HepG2 (cell line): Measurements from ENCODE around the gene STN1. TPM values are rescaled to one million over a fixed set of nuclear protein-coding genes. Genes with fewer than 3 reads are reported as not detected.

Experiments
- ATF7 ChIP-seq, 2 experiments: fragments of 450-650 bp in 1 of 2; sonication (generic) in 1 of 2; formaldehyde crosslinking in 1 of 2; IDR thresholded peaks; 2 replicates each; pipeline versions ENCODE4 v1.4.0 to v1.6.1; 2016 to 2020; ENCODE audit warnings: antibody characterized with exemption in 1 of 2, mild to moderate bottlenecking in 1 of 2, missing genetic modification reagents in 1 of 2
- CBX5 ChIP-seq: sonication (generic); formaldehyde crosslinking; IDR thresholded peaks from 2 replicates; pipeline ENCODE4 v1.4.0; 2020; ENCODE audit warnings: missing genetic modification reagents, borderline replicate concordance
- CREB1 ChIP-seq, 2 experiments: fragments of 450-650 bp in 1 of 2; IDR thresholded peaks; 2 replicates each; pipeline ENCODE4 v1.6.1; 2016 to 2017; ENCODE audit warnings: control low read depth in 1 of 2, mild to moderate bottlenecking in 1 of 2, missing compliant biosample characterization in 1 of 2, missing genetic modification characterization in 1 of 2
- CREM ChIP-seq, 2 experiments: sonication (generic) in 1 of 2; formaldehyde crosslinking in 1 of 2; IDR thresholded peaks; 2 replicates each; pipeline versions ENCODE4 v1.4.0 to v1.6.1; 2016 to 2020; ENCODE audit warnings: antibody characterized with exemption in 1 of 2, mild to moderate bottlenecking in 1 of 2, missing genetic modification reagents in 1 of 2
- FOXP4 ChIP-seq: sonication (generic); formaldehyde crosslinking; IDR thresholded peaks from 2 replicates; pipeline ENCODE4 v1.4.0; 2020; ENCODE audit warnings: missing genetic modification reagents
- HMG20A ChIP-seq: IDR thresholded peaks from 2 replicates; pipeline ENCODE4 v1.6.1; 2016; ENCODE audit warnings: borderline replicate concordance
- ISL2 ChIP-seq: sonication (generic); formaldehyde crosslinking; IDR thresholded peaks from 2 replicates; pipeline ENCODE4 v1.5.0; 2020; ENCODE audit warnings: missing genetic modification reagents
- JDP2 ChIP-seq: sonication (generic); formaldehyde crosslinking; IDR thresholded peaks from 2 replicates; pipeline ENCODE4 v1.8.1; 2022; ENCODE audit warnings: missing genetic modification reagents, borderline replicate concordance
- JUND ChIP-seq: sonication (generic); formaldehyde crosslinking; IDR thresholded peaks from 2 replicates; pipeline ENCODE4 v1.8.0; 2022; ENCODE audit warnings: mild to moderate bottlenecking, missing genetic modification reagents
- MATR3 ChIP-seq: sonication (generic); formaldehyde crosslinking; IDR thresholded peaks from 2 replicates; pipeline ENCODE4 v1.4.0; 2020; ENCODE audit warnings: missing genetic modification reagents
- POLR2G ChIP-seq: fragments of 200-400 bp; formaldehyde crosslinking; IDR thresholded peaks from 2 replicates; pipeline ENCODE4 v1.6.1; 2018; ENCODE audit warnings: mild to moderate bottlenecking, low read depth, low read length, moderate library complexity
- SAP130 ChIP-seq: IDR thresholded peaks from 2 replicates; pipeline ENCODE4 v1.6.1; 2016; ENCODE audit warnings: low read depth
- TBX3 ChIP-seq: fragments of 450-650 bp; IDR thresholded peaks from 2 replicates; pipeline ENCODE4 v1.6.1; 2017; ENCODE audit warnings: antibody characterized with exemption, mild to moderate bottlenecking, inconsistent platforms, borderline replicate concordance
- TEAD2 ChIP-seq: sonication (generic); formaldehyde crosslinking; IDR thresholded peaks from 2 replicates; pipeline ENCODE4 v1.9.0; 2021; ENCODE audit warnings: missing genetic modification reagents
- ZFP36L1 ChIP-seq: sonication (generic); formaldehyde crosslinking; IDR thresholded peaks from 2 replicates; pipeline ENCODE4 v1.8.0; 2022; ENCODE audit warnings: mild to moderate bottlenecking, missing genetic modification reagents, moderate library complexity
- ZFP91 ChIP-seq: sonication (generic); formaldehyde crosslinking; IDR thresholded peaks from 2 replicates; pipeline ENCODE4 v1.9.0; 2022; ENCODE audit warnings: missing genetic modification reagents, mild to moderate bottlenecking, borderline replicate concordance
- ZNF180 ChIP-seq: sonication (generic); formaldehyde crosslinking; IDR thresholded peaks from 2 replicates; pipeline ENCODE4 v1.4.0; 2020; ENCODE audit warnings: low read depth, missing genetic modification reagents, borderline replicate concordance
- ZNF292 ChIP-seq: sonication (generic); formaldehyde crosslinking; IDR thresholded peaks from 2 replicates; pipeline ENCODE4 v1.8.1; 2022; ENCODE audit warnings: mild to moderate bottlenecking, low read depth, missing genetic modification reagents, borderline replicate concordance
- ZNF296 ChIP-seq: sonication (generic); formaldehyde crosslinking; conservative IDR thresholded peaks from 2 replicates; pipeline ENCODE4 v1.5.0; 2020; ENCODE audit warnings: mild to moderate bottlenecking, missing genetic modification reagents
- ZNF30 ChIP-seq: sonication (generic); formaldehyde crosslinking; IDR thresholded peaks from 2 replicates; pipeline ENCODE4 v1.5.0; 2020; ENCODE audit warnings: mild to moderate bottlenecking, missing genetic modification reagents
- ZNF343 ChIP-seq: sonication (generic); formaldehyde crosslinking; IDR thresholded peaks from 2 replicates; pipeline ENCODE4 v1.4.0; 2020; ENCODE audit warnings: mild to moderate bottlenecking, missing genetic modification reagents
- ZNF709 ChIP-seq: sonication (generic); formaldehyde crosslinking; IDR thresholded peaks from 2 replicates; pipeline ENCODE4 v1.5.0; 2020; ENCODE audit warnings: mild to moderate bottlenecking, missing genetic modification reagents
- ZNF841 ChIP-seq: sonication (generic); formaldehyde crosslinking; IDR thresholded peaks from 2 replicates; pipeline ENCODE4 v1.8.1; 2023; ENCODE audit warnings: missing genetic modification reagents, borderline replicate concordance
- polyA plus RNA-seq, 8 experiments: library from polyadenylated mRNA; depleted of rRNA in 3 of 8; stranded (reverse) in 7 of 8; unstranded in 1 of 8; fragments of >200 nt; fragmentation: Illumina TruSeq in 4 of 8; extraction: Trizol in 4 of 8; gene quantifications; 2 replicates each; pipeline versions ENCODE4 v1.2.1 to v1.2.3, GENCODE V29; 2011 to 2016; ENCODE audit warnings: low read depth in 4 of 8, missing spikeins in 1 of 8, mixed read lengths in 1 of 8; ENCODE audit not compliant: insufficient read depth in 1 of 8
- total RNA-seq, 5 experiments: library from RNA; depleted of rRNA; stranded (reverse); fragments of >200 nt; fragmentation: Illumina TruSeq; extraction: Trizol; gene quantifications; 2 replicates each; pipeline ENCODE4 v1.2.3, GENCODE V29; 2016; ENCODE audit warnings: low read depth in 1 of 5
- TF ChIP-seq, protein P1 (sequence below): IDR thresholded peaks from 2 replicates; pipeline ENCODE4 v1.6.1; 2016; ENCODE audit warnings: low read depth, control low read depth
- TF ChIP-seq, protein P2 (sequence below): sonication (generic); formaldehyde crosslinking; IDR thresholded peaks from 2 replicates; pipeline ENCODE4 v1.8.0; 2022; ENCODE audit warnings: missing genetic modification reagents, mild to moderate bottlenecking, moderate library complexity, borderline replicate concordance

STN1 gene
- total and polyA plus RNA-seq, 2 of the 13 experiments (the other 11 are each of a cell fraction or from before 2014, with no cell fraction given), result 17.6 to 22.7 TPM

- no peak for TF ChIP-seq ZFP91 (CRISPR knock-in tag)
- no peak for TF ChIP-seq ZFP36L1 (CRISPR knock-in tag)
- TF ChIP-seq ISL2 (CRISPR knock-in tag), result no peak
- no peak for TF ChIP-seq ZNF292 (CRISPR knock-in tag)
- no peak for TF ChIP-seq JDP2 (CRISPR knock-in tag)
- TF ChIP-seq FOXP4 (CRISPR knock-in tag), result peak; percentile 85
- TF ChIP-seq CREM (IDR thresholded peaks at IDR 0.05), result no peak
- no peak for TF ChIP-seq CREM (CRISPR knock-in tag; IDR thresholded peaks at IDR 0.05)
- peak; percentile 9; the same call in 1 of the 2 replicates for TF ChIP-seq TBX3
- no peak for TF ChIP-seq ZNF296 (CRISPR knock-in tag)
- no peak for TF ChIP-seq POLR2G
- peak; percentile 75 for TF ChIP-seq SAP130
- no peak for TF ChIP-seq ZNF180 (CRISPR knock-in tag)
- no peak for TF ChIP-seq ZNF841 (CRISPR knock-in tag)
- TF ChIP-seq CREB1 (IDR thresholded peaks at IDR 0.05), result no peak
- no peak for TF ChIP-seq CREB1 (CRISPR knock-in tag; IDR thresholded peaks at IDR 0.05)
- no peak for TF ChIP-seq ZNF343 (CRISPR knock-in tag)
- no peak for TF ChIP-seq JUND (CRISPR knock-in tag)
- no peak for TF ChIP-seq ZNF30
- TF ChIP-seq ZNF709 (CRISPR knock-in tag), result no peak
- TF ChIP-seq CBX5, result no peak
- no peak for TF ChIP-seq TEAD2 (CRISPR knock-in tag)
- no peak for TF ChIP-seq MATR3 (CRISPR knock-in tag)
- TF ChIP-seq, protein P1, sequence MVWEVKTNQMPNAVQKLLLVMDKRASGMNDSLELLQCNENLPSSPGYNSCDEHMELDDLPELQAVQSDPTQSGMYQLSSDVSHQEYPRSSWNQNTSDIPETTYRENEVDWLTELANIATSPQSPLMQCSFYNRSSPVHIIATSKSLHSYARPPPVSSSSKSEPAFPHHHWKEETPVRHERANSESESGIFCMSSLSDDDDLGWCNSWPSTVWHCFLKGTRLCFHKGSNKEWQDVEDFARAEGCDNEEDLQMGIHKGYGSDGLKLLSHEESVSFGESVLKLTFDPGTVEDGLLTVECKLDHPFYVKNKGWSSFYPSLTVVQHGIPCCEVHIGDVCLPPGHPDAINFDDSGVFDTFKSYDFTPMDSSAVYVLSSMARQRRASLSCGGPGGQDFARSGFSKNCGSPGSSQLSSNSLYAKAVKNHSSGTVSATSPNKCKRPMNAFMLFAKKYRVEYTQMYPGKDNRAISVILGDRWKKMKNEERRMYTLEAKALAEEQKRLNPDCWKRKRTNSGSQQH (CRISPR knock-in tag), result no peak
- TF ChIP-seq, protein P2, sequence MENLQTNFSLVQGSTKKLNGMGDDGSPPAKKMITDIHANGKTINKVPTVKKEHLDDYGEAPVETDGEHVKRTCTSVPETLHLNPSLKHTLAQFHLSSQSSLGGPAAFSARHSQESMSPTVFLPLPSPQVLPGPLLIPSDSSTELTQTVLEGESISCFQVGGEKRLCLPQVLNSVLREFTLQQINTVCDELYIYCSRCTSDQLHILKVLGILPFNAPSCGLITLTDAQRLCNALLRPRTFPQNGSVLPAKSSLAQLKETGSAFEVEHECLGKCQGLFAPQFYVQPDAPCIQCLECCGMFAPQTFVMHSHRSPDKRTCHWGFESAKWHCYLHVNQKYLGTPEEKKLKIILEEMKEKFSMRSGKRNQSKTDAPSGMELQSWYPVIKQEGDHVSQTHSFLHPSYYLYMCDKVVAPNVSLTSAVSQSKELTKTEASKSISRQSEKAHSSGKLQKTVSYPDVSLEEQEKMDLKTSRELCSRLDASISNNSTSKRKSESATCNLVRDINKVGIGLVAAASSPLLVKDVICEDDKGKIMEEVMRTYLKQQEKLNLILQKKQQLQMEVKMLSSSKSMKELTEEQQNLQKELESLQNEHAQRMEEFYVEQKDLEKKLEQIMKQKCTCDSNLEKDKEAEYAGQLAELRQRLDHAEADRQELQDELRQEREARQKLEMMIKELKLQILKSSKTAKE (CRISPR knock-in tag), result peak; percentile 11; the same call in 1 of the 2 replicates
- peak; percentile 64; the same call in 1 of the 2 replicates for TF ChIP-seq HMG20A (CRISPR knock-in tag)
- no peak for TF ChIP-seq ATF7 (IDR thresholded peaks at IDR 0.05)
- no peak for TF ChIP-seq ATF7 (CRISPR knock-in tag; IDR thresholded peaks at IDR 0.05)
Measured at GRCh38 chr10:103842605-103843004, 75.4 kb downstream of the STN1 start (continued).
